DMS 273 treated with DMSO at 0.1 percent for 48 hours (cell line): ENCODE results near the gene GALNT14.

Experiments used
- DNase-seq: peaks from one replicate; lab custom pipeline; 2025; lab: John Stamatoyannopoulos, UW

The GALNT14 gene

DNA sequence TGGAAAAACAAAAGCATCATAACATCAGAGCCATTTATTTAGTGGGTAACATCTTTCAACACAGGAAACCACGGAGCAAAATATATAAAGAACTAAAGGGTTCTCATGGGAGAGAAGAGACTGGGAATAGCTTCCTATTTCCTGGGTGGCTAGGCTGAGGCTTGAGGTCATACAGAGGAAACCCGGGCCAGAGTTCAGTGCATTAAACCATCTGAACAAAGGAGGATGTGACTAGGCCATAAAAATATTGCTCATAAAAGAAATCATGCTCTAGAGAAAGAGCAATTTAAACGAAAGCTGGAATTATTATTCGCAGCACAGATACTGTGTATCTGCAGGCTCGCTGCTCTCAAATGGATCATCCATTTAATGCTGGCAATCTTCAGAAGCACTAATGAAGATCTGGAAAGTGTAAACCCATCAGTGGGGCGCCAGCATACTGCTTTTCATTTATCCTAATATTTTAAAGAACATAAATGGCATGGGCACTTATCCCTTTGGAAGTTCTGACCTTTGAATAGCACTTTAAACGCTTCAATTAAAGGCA is 83.3 kb downstream of the GALNT14 start:
- DNase-seq, result no peak

DNA sequence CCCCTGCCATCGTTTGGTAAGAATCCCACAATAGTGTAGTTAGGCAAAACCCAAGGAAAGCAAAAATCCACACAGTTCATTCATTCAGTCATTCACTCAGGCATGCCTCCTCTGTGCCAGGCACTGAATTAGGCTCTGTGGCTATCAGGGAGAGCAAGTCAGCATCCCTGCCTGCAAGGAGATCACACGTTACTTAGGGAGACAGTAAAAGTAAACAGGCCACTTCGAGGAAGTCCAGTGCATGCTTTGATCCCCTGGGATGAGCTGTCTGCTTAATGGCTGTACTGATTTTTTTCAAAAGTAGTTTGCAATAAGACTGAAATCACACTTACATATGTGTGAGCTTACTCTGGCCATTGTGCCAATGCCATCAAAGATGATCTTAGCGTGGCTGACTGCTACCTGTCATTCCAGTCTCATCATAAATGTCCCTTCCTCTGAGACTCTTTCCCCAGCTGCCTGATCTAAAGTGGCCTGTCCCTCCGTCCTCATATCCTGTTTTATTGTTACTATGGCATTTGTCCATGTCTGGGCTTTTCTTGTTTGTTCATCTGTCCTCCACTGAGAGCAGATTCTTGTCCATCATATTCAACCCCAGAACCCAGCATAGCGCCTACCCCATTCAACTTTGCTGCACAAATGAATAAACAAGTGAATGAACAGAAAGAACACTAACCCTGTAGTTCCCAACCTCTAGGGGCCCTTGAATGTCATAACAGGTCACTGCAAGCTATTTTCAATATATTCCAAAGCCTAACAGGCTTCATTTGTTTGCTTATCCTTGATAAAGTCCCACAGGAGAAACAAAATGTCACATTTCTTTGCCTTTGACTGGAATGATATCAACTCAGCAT is 84.1 kb downstream of the GALNT14 start:
- no peak for DNase-seq

DNA sequence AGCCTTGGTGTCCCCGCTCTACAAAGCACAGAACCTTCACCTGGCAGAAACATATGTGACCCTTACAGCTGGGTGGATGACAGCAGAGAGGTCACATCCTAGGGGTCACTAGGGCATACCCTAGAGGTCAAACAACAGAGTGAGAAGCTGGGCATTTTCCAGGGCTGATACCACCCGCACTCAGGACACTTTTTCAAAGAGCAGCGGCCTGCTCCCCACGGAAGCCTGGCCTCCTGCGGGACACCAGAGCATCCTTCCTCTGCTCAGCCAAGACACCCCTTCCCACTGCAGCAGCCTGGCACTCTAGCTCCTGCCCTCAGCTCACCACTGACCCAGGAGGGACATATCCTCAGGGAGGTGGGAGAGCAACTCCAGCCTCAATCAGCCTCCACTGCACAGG is 86.0 kb downstream of the GALNT14 start:
- DNase-seq, result no peak

DNA sequence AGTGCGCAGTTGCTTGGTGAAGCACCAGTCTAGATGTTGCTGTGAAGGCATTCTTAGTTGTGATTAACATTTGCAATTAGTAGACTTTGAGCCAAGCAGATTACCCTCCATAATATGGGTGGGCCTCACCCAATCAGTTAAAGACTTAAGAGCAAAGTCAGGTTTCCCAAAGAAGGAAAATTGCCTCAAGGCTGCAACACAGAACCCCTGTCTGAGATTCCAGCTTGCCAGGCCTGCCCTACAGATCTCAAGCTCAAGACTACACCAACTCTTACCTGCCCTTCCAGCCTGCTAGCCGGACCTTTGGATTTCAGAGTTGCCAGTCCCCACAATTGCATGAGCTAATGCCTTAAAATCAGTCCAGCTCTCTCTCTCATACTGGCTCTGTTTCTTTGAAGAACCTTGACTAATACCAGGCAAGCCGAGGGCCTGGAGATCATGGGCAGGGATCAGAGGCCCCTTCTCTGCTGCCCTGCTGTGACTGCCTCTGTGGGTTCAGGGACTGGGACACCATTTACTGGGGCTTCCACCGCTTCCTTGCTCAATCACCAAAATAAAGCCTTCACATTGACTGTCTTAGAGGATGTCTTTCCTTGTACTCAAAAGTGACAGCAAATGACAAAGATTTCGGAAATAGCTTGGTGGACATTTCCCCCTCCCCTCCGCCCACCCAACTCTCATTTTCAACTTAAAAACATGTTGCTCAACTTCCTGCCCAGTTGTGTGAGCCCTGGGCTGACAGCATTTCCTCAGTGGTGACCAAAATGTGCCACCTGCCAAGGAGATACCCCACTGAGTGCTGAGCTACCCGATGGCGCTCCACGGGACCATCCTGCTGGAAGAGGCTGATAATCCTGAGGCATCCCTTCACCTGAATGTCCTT is 86.7 kb downstream of the GALNT14 start:
- DNase-seq, result no peak

DNA sequence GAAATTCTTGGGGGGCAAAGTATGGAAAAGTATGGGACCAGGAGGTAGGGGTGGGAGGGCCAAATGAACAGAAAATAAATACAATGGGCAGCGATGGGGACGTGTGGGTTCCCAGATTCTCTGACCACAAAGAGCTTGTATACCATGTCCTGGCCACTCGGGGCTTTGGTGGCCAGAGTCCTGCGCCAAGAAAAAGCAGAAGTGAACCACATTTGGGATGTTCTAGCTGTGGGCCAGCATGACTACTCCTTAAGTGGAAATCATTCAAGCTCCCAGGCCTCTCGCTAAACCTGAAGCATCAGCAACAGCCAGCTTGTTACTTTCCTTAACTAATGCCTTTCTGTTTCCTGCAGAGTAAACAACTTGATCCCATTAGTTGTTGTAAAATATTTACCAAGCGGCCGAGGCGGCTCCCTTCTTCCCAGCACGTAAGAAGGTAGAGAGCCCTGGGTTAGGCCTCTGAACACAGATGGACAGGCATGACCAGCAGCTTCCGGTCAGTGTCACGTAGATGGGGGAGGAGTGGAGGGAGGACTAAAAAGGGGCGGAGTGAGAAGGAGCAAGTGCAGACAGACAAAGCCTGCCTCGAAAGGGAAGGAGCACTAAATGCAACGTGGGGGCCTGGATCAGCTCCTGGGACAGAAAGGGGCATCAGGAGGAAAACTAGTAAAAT is 88.2 kb downstream of the GALNT14 start:
- no peak for DNase-seq

DNA sequence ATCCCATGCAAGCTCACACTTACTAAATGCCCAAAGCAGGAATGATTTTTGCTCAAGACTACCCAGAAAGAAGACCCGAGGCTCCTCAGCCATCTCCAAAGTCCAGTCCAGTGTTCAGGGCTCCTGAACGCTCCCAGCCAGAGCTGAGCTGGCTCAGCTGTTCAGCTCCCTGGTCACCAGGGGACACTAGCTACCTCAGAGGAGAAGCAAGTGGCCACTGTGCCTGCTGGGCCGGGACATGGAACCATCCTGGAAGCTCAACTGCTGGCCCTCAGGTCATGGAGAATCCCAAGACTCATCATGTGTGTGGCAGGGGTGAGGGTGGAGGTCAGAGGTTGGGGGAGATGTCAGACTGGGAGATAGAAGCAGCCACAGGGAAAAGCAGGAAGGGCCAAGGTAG is 89.0 kb downstream of the GALNT14 start:
- DNase-seq, result no peak

DNA sequence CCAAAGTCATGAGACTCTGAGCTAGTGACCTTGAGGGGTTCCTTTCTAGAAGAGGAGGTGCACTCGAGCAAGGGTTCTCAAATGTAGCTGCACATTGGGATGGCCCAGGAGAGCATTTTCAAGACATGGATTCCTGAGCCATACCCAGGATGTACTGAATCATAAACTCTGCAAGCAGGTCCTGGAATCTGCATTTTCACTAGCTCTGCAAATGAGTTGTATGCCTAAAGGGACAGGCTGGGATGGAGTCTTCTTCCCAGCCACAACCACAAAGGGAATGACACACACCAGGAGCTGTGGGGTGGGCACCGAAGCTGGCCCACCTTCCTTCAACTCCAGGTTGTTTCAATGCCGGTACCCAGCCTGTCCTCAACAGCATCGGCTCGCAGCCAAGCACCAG is 90.6 kb downstream of the GALNT14 start:
- no peak for DNase-seq

DNA sequence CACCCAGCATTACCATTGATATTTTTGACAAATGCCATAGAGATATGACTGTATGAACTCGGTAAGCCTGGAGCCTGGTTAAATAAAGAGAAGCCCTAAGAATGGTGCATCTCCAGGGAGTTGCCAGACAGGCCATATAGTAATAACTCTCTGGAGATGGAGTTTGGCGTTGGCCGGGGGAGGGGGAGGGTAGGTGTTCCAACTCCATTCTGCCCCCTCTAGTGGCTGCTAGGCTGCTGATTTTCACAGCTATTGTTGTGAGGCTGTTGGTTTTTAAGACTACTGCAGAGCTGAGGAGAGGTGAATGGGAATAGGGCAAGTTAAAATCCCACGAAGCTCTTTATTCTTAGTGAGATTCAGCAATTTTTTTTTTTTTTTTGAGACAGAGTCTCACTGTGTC is 99.9 kb downstream of the GALNT14 start:
- DNase-seq, result no peak

DNA sequence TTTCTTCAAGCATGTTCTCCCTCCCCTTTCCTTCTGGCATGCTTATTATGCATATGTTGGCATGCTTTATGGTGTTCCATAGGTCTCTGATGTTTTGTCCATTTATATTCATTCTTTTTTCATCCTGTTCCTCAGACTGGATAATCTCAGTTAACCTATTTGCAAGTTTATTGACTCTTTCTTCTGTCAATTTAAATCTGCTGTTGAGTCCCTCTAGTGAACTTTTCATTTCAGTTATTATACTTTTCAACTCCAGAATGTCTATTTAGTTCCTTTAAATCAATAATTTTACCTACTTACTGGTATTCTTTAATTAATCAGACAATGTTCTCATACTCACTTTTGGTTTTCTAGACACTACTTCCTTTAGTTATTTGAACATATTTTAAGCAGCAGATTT is 101.2 kb downstream of the GALNT14 start:
- no peak for DNase-seq

DNA sequence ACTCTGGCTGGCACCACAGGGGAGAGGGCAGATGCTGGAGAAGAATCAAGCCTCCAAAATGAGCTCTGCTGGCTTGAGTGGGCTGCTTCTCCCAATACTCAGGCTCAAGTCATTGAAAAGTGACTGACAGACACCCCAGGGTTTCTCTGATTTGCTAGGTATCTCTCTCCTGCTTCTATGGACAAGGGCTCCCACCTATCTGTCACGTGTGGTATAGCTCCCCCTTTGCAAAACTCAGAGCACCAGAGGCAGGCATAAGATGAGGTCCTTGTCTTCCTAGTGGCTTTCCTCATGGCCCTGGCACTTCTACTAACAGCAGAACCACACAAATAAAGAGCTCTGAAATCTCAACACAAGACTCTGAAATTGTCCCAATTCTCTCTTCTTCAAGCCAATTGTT is 105.2 kb downstream of the GALNT14 start:
- no peak for DNase-seq

DNA sequence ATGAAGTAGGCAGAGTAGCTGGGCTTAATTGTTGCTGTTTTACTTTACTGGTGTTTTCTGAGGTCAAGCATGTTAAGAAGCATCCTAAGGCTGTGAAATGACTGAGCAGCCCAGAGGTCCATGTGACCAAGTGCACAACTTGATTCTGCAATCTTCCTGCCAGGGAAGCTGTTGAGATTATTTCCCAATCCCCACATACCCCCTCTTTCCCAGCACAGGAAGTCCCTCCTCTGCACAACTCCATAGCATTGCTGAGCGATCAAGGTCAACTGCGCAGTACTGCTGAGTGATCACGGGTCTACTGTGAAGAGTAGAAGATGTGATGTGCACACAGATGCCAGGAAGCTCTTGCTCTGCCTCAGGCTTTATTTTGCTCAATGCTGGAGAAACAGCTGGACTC is 105.8 kb downstream of the GALNT14 start:
- no peak for DNase-seq

DNA sequence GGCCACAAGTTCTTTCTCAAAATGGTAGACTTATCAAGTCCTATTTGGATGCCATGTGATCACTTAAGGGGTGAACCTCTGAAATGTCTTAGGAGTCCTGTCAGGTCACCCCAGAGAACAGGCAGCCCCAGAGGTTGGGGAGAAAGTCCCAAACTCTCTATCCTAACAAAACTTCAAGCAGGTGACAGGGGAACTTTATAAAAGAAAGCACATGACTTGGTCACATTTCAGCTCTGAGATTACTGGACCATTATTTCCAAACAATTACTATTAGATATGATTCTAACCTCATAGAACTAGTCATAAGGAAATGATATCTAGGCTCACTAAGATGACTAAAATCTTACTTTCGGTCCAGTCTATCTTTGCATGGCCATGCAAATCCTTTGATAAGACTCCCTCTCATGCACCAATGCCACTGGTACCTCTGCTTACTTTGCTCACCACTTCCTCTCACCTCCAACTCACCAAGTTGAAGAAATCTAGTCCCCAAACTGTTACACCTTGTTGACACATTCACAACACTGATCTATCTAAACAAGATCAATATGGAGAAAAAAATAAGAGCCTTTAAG is 107.0 kb downstream of the GALNT14 start:
- no peak for DNase-seq

DNA sequence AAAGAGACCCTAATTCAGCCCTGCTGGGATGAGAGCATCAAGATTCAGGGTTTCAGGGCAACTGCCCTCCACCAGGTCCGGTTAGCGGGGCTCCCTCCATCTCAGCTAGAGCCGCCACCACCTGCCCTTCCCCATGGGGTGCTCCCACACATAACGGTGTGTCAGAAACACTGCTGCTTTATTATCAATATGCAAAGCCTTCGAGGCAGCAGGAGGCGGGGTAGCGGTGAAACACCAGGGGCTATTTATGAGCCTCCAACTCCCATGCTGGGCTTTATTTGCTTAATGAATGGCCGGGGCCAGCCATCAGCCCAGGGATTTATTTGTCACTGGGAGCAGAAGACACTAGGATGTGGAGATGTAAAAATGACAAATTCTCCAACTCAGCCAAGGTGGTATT is 109.8 kb downstream of the GALNT14 start:
- no peak for DNase-seq

DNA sequence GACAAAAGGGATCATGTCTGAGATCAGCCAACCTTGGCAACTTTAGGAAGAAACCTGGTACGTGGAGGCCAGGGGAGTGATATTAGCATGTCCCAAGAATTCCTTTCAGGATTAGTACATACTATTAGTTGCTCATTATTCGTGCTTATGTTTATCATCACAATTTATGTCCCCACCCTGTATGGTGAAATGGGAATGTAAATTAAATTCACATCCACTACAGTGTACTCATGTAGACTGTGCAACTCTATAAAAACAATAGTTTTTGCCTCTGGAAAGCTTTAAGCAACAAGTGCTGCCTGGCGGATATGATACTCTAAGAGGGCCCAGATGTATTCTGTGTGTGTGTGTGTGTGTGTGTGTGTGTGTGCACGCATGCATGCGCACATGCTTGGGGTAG is 110.7 kb downstream of the GALNT14 start:
- DNase-seq, result no peak

DNA sequence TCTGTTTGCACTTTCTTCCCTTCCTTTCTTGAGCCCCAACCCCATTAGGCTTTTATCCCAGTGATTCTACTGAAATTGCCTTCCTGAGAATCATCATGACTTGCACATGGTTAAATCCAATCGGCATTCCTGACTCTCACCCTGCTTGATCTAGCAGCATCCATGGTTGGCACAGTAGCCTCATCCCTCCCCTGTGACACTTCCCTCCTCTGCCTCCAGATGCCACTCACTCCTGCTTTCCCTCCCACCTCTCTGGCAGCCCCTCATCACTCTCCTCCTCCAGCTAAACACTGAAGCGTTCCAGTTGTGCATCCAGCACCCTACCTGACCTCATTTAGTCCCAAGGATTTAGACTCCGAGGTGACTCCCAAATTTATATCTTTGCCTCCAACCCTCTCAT is 114.7 kb downstream of the GALNT14 start:
- DNase-seq, result no peak

DNA sequence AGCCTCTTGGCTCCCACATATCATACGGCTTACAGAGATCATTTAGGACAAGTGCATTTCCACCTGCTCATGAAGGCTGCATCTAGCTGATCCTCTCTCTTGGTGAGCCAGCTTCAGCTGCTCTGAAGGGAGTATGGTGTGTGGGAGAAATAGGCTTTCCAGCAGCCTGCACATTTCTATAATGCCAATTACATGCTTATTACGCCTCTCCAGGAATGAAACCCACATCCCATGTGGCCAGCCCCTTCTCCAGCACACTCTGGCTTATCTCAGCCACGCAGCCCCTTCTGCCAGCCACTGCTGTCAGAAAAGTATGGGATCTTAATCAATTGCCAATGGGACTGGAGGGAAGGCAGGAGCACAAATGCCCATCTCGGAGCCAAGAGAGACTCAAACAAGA is 117.5 kb downstream of the GALNT14 start:
- DNase-seq, result no peak

DNA sequence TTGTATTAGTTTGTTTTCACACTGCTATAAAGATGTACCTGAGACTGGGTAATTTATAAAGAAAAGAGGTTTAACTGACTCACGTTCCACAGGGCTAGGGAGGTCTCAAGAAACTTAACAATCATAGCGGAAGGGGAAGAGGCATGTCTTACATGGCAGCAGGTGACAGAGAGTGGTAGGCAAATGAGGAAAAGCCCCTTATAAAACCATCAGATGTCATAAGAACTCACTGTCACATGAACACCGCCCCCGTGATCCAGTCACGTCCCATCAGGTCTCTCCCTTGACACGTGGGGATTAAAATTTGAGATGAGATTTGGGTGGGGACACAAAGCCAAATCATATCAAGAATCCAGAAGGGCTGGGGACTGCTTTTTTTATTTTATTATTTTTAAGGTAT is 120.0 kb downstream of the GALNT14 start:
- DNase-seq, result no peak

DNA sequence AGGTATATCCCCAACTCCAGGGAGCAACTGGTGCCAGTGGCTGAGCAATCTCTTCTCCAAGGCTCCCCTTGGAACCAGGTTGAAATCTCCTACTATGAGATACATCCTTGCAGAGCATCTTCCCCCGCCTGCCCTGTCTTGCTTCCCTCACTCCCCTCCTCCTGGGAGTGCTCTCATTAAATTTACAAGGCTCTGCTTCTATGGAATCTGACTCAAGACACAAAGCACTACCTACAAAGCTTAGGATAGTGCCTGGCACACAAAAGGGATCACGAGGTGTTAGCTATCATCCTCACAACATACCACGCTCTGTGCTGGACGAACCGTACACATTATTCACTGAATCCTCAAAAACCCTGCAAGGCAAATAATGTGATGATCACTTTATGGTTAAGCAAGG is 121.6 kb downstream of the GALNT14 start:
- DNase-seq, result no peak

DNA sequence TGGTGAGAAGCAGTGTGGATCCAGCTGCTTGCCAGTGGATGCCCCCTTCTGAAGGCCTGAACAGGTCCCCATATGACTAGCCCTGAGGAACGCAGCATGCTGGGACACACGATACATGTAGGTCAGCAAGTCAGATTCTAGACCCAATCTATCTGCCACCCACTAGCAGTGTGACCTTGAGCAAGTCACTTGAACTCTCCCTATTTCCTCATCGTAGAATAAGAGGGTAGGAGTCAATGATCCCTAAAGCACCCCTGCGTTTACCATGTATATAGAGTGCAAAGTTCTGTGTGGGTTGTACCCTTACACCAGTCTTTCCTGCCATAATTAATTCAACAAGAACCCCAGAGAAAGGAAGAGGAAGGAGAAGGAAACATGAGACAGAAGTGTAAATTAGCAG is 123.7 kb downstream of the GALNT14 start:
- no peak for DNase-seq

DNA sequence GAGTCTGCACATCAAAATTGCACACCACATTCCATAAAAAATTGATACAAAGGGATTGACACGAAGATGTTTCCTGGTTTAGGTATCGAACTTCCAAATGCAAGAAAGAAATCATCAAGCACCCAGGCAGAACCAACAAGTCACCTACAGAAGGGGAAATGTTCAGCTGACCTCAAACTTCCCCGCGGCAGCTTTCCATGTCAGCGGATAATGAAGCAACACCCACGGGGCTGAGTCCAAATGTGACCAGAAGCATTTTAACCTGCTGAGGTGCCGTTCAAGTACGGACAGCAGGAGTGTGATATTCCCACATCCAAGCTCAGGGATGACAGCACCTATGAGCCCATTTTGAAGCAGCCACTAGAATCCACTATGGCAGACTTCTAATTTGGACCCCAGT is 124.9 kb downstream of the GALNT14 start:
- no peak for DNase-seq

DNA sequence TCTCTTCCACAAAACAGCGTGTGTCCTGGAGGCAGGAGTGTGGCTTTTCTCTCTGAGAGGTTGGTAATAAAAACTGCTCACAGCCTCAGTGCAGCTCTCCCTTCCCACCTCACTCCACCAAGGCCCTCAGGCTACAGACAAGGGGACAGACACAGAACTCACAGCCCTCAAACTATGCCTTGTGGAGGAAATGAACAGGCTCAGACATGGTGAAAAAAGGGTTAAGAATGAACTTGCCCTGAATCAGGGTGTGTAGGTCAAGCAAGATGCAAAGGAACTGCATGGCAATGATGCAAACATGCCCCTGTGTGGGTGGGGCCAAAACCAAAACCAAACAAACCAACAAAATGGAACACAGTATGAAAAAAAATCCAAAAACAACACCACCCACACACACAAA is 125.8 kb downstream of the GALNT14 start:
- DNase-seq, result no peak

DNA sequence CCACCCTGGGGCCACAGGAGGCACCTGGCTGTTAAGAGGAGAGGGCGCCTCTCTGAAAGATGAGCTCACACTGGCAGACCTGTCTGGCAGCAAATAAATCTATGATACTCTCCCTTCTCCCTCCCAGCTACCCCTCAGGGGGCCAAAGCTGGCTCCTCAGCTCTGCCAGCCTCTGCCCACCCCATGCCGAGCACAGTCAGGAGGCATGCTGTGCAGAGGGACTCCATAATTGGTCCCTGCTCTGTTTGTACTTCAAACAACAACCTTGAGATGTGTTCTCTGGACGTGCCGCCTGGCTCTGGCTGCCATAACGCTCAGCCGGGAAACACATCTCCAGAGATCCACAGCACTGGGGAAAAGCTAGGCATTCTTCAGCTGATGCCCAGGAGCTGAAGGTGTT is 126.7 kb downstream of the GALNT14 start:
- DNase-seq, result no peak
